ENCODE results near the gene LEMD3.

The LEMD3 gene

GRCh38 chr12:65275627-65276026 is 106.2 kb downstream of the LEMD3 start:
- Histone ChIP-seq H4K20me1 (ENCODE audit: insufficient read depth, low read length) (no peaks in the 10 kb centered on the region), H3K9ac (ENCODE audit: low read depth, low read length) (no peak overlapping the region), H3K27me3 (ENCODE audit: insufficient read depth, low read length, poor library complexity) (peaks cover 30% of the 10 kb centered on the region), H3K4me3 (ENCODE audit: low read depth in 1 of 2, low read length in 2 of 2) (no peak overlapping the region), H3K4me2 (ENCODE audit: insufficient read depth, low read length) (peak overlapping the region; percentile 41; the same call in 1 of the 2 replicates), H3K27ac (ENCODE audit: low read length) (peak overlapping the region; percentile 72), H3K9me3 (ENCODE audit: insufficient read depth, low read length, severe bottlenecking) (no peaks in the 10 kb centered on the region), H3K4me1 (ENCODE audit: insufficient read depth, low read length) (peaks cover 58% of the 10 kb centered on the region), H2AFZ (ENCODE audit: low read depth, low read length) (no peak overlapping the region), H3K36me3 (ENCODE audit: insufficient read depth, low read length) (no peaks in the 10 kb centered on the region), H3K79me2 (ENCODE audit: insufficient read depth, low read length) (peaks cover 8% of the 10 kb centered on the region)
- ATAC-seq (ENCODE audit: insufficient read depth, low read depth): peak; percentile 57
- peak; percentile 57 for DNase-seq
- TF ChIP-seq CTCF (IDR thresholded peaks at IDR 0.05; ENCODE audit: borderline replicate concordance, extremely low read depth, low read length, poor library complexity, severe bottlenecking): no peak
- TF ChIP-seq EZH2 (IDR thresholded peaks at IDR 0.05; ENCODE audit: borderline replicate concordance, low read depth, low read length, severe bottlenecking): no peak

- peaks cover 72% of the 10 kb centered on the region for H3K4me1 ChIP-seq (ENCODE audit: insufficient read depth, low read length)
- TF ChIP-seq CTCF (IDR thresholded peaks at IDR 0.05; ENCODE audit: borderline replicate concordance, extremely low read depth, low read length, poor library complexity, severe bottlenecking) (no peak), EZH2 (IDR thresholded peaks at IDR 0.05; ENCODE audit: borderline replicate concordance, low read depth, low read length, severe bottlenecking) (no peak)
- no peak for ATAC-seq (ENCODE audit: insufficient read depth, low read depth)
- no peaks in the 10 kb centered on the region for H3K36me3 ChIP-seq (ENCODE audit: insufficient read depth, low read length)
- no peak overlapping the region for H2AFZ ChIP-seq (ENCODE audit: low read depth, low read length)
- H3K4me2 ChIP-seq (ENCODE audit: insufficient read depth, low read length): no peak overlapping the region
- H3K27ac ChIP-seq (ENCODE audit: low read length): no peak overlapping the region
- DNase-seq: no peak
- H4K20me1 ChIP-seq (ENCODE audit: insufficient read depth, low read length): no peaks in the 10 kb centered on the region
- H3K79me2 ChIP-seq (ENCODE audit: insufficient read depth, low read length): peaks cover 21% of the 10 kb centered on the region
- no peak overlapping the region for H3K4me3 ChIP-seq (ENCODE audit: low read depth in 1 of 2, low read length in 2 of 2)
- no peak overlapping the region for H3K9ac ChIP-seq (ENCODE audit: low read depth, low read length)
- H3K9me3 ChIP-seq (ENCODE audit: insufficient read depth, low read length, severe bottlenecking): no peaks in the 10 kb centered on the region
- H3K27me3 ChIP-seq (ENCODE audit: insufficient read depth, low read length, poor library complexity): peaks cover 30% of the 10 kb centered on the region
Observed at GRCh38 chr12:65276916-65277530, 107.6 kb downstream of the LEMD3 start.

GRCh38 chr12:65277994-65278575 is 108.7 kb downstream of the LEMD3 start:
- Histone ChIP-seq H3K36me3 (ENCODE audit: insufficient read depth, low read length) (no peaks in the 10 kb centered on the region), H3K79me2 (ENCODE audit: insufficient read depth, low read length) (peaks cover 31% of the 10 kb centered on the region), H3K4me1 (ENCODE audit: insufficient read depth, low read length) (peaks cover 79% of the 10 kb centered on the region), H3K27me3 (ENCODE audit: insufficient read depth, low read length, poor library complexity) (peaks cover 30% of the 10 kb centered on the region), H3K4me2 (ENCODE audit: insufficient read depth, low read length) (peak overlapping the region; percentile 91), H3K9ac (ENCODE audit: low read depth, low read length) (peak overlapping the region; percentile 74; the same call in 1 of the 2 replicates), H4K20me1 (ENCODE audit: insufficient read depth, low read length) (no peaks in the 10 kb centered on the region), H2AFZ (ENCODE audit: low read depth, low read length) (peak overlapping the region; percentile 83; the same call in 1 of the 2 replicates), H3K9me3 (ENCODE audit: insufficient read depth, low read length, severe bottlenecking) (no peaks in the 10 kb centered on the region), H3K4me3 (ENCODE audit: low read depth in 1 of 2, low read length in 2 of 2) (peak overlapping the region in 1 of 2 experiments; percentile 64; a peak in 2 of 4 replicates), H3K27ac (ENCODE audit: low read length) (peak overlapping the region; percentile 8; the same call in 1 of the 2 replicates)
- ATAC-seq (ENCODE audit: insufficient read depth, low read depth) (no peak), DNase-seq (no peak)
- TF ChIP-seq CTCF (IDR thresholded peaks at IDR 0.05; ENCODE audit: borderline replicate concordance, extremely low read depth, low read length, poor library complexity, severe bottlenecking) (no peak), EZH2 (IDR thresholded peaks at IDR 0.05; ENCODE audit: borderline replicate concordance, low read depth, low read length, severe bottlenecking) (no peak)

Measured in DND-41 (cell line).